ENCODE data around the gene DENND2A. TPM values are rescaled to one million over a fixed set of nuclear protein-coding genes. Genes with fewer than 3 reads are reported as not detected.
"Not testable (repeated sequence)": the region's sequence is repeated elsewhere in the genome, so short reads cannot be mapped to it uniquely, and the experiment has no call there.

Gene DENND2A
- total RNA-seq, 1 donor from 2014 or later: 25.4 TPM

GRCh38 chr7:140672382-140673062 lies 31.9 kb upstream of the DENND2A start, which contains the start of gene ADCK2:
Gene ADCK2, plus strand, starts transcription at chr7:140672945. Its CDS starts 386 bp downstream, at chr7:140673331.
- DNase-seq (ENCODE audit: extremely low spot score, unreplicated experiment): no peak
- H3K27ac Mint-ChIP-seq: peak within 1 kb of the TSS; percentile 86
- H3K4me3 Mint-ChIP-seq: peak within 1 kb of the TSS; percentile 90

GRCh38 chr7:140671966-140672365 lies 31.4 kb upstream of the DENND2A start:
- no peaks in the 10 kb centered on the region for H3K27me3 Mint-ChIP-seq
- DNase-seq (ENCODE audit: extremely low spot score, unreplicated experiment): no peak
- H3K4me1 Mint-ChIP-seq (ENCODE audit: unreplicated experiment): peaks cover 22% of the 10 kb centered on the region
- peak overlapping the region; percentile 86 for H3K4me3 Mint-ChIP-seq
- H3K36me3 Mint-ChIP-seq: no peaks in the 10 kb centered on the region
- H3K9me3 Mint-ChIP-seq: no peaks in the 10 kb centered on the region
- TF ChIP-seq, protein P1, sequence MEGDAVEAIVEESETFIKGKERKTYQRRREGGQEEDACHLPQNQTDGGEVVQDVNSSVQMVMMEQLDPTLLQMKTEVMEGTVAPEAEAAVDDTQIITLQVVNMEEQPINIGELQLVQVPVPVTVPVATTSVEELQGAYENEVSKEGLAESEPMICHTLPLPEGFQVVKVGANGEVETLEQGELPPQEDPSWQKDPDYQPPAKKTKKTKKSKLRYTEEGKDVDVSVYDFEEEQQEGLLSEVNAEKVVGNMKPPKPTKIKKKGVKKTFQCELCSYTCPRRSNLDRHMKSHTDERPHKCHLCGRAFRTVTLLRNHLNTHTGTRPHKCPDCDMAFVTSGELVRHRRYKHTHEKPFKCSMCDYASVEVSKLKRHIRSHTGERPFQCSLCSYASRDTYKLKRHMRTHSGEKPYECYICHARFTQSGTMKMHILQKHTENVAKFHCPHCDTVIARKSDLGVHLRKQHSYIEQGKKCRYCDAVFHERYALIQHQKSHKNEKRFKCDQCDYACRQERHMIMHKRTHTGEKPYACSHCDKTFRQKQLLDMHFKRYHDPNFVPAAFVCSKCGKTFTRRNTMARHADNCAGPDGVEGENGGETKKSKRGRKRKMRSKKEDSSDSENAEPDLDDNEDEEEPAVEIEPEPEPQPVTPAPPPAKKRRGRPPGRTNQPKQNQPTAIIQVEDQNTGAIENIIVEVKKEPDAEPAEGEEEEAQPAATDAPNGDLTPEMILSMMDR (conservative IDR thresholded peaks at IDR 0.05): no peak
- H3K27ac Mint-ChIP-seq: peak overlapping the region; percentile 80

More at GRCh38 chr7:140672382-140673062, 31.9 kb upstream of the DENND2A start, which contains the start of gene ADCK2:
- TF ChIP-seq, protein P1 (conservative IDR thresholded peaks at IDR 0.05): peak; percentile 46
- H3K36me3 Mint-ChIP-seq: peaks cover 1% of the 10 kb centered on the region
- H3K4me1 Mint-ChIP-seq (ENCODE audit: unreplicated experiment): peaks cover 22% of the 10 kb centered on the region
- no peaks in the 10 kb centered on the region for H3K9me3 Mint-ChIP-seq
- no peaks in the 10 kb centered on the region for H3K27me3 Mint-ChIP-seq

DNA sequence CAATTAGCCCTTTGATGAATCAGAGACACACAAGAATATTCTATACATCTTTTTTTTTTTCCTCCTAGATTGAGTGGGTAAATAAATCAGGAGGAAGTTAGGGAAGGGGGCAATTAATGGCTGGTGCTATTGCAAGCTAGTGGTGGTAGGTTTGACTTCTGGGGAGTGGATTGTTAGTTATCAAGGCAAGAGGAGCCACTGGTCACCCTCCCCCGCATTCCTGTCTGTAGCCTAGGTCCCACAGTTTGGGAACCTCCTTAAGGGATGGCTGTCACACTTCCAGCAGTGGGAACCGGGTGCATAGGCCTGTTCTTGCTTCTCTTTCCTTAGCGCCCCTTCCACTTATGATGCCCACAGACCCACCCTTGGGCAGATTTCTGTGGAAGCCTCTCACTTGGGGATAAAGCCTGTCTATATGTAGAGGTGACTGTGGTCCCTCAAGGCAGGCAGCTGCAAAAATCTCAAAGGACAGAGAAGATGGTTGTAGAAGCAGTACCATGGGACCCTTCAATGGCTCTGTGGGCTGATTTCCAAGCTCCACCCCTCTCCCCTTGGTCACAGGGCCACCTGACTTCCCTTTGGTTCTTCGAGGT lies 29.8 kb upstream of the DENND2A start:
- Mint-ChIP-seq H3K9me3 (no peaks in the 10 kb centered on the region), H3K36me3 (no peaks in the 10 kb centered on the region), H3K4me1 (ENCODE audit: unreplicated experiment) (peaks cover 20% of the 10 kb centered on the region), H3K27ac (no peak overlapping the region), H3K4me3 (peak overlapping the region; percentile 49), H3K27me3 (no peaks in the 10 kb centered on the region)
- TF ChIP-seq, protein P1 (conservative IDR thresholded peaks at IDR 0.05): no peak
- DNase-seq (ENCODE audit: extremely low spot score, unreplicated experiment): no peak

GRCh38 chr7:140669862-140670261 lies 29.2 kb upstream of the DENND2A start:
- H3K27ac Mint-ChIP-seq; DNase-seq (ENCODE audit: extremely low spot score, unreplicated experiment); H3K9me3 Mint-ChIP-seq; H3K27me3 Mint-ChIP-seq; H3K36me3 Mint-ChIP-seq: not testable (repeated sequence)
- peaks cover 14% of the 10 kb centered on the region for H3K4me1 Mint-ChIP-seq (ENCODE audit: unreplicated experiment)
- H3K4me3 Mint-ChIP-seq: peak overlapping the region; percentile 49

- H3K36me3 Mint-ChIP-seq: no peaks in the 10 kb centered on the region
- DNase-seq (ENCODE audit: extremely low spot score, unreplicated experiment): no peak
- H3K27ac Mint-ChIP-seq: no peak overlapping the region
- H3K9me3 Mint-ChIP-seq: no peaks in the 10 kb centered on the region
- H3K4me1 Mint-ChIP-seq (ENCODE audit: unreplicated experiment): peaks cover 9% of the 10 kb centered on the region
- TF ChIP-seq, protein P1 (conservative IDR thresholded peaks at IDR 0.05): no peak
- no peaks in the 10 kb centered on the region for H3K27me3 Mint-ChIP-seq
- H3K4me3 Mint-ChIP-seq: peak overlapping the region; percentile 32
These were observed 28.7 kb upstream of the DENND2A start for GRCh38 chr7:140669352-140669751.

GRCh38 chr7:140668641-140669040 lies 28.0 kb upstream of the DENND2A start:
- Mint-ChIP-seq H3K27me3 (no peaks in the 10 kb centered on the region), H3K4me1 (ENCODE audit: unreplicated experiment) (peaks cover 6% of the 10 kb centered on the region), H3K27ac (no peak overlapping the region), H3K9me3 (no peaks in the 10 kb centered on the region), H3K4me3 (no peak overlapping the region), H3K36me3 (no peaks in the 10 kb centered on the region)
- TF ChIP-seq, protein P1 (conservative IDR thresholded peaks at IDR 0.05): no peak
- no peak for DNase-seq (ENCODE audit: extremely low spot score, unreplicated experiment)
